ENCODE measurements around the gene RAB40C.
A peak's percentile ranks its signal among the peaks of the same experiment; 100 is the strongest.

Gene RAB40C

GRCh38 chr16:630815-631405, 41.0 kb downstream of the RAB40C start, which contains the start of gene WFIKKN1:
WFIKKN1 (plus strand) TSS chr16:630985; CDS start chr16:631254, 269 bp downstream.
- DNase-seq: peak; percentile 70

GRCh38 chr16:631808-632358, 42.0 kb downstream of the RAB40C start:
- no peak for DNase-seq

GRCh38 chr16:632486-633335, 42.8 kb downstream of the RAB40C start:
- DNase-seq: no peak

GRCh38 chr16:633336-634050, 43.6 kb downstream of the RAB40C start:
- no peak for DNase-seq

DNA sequence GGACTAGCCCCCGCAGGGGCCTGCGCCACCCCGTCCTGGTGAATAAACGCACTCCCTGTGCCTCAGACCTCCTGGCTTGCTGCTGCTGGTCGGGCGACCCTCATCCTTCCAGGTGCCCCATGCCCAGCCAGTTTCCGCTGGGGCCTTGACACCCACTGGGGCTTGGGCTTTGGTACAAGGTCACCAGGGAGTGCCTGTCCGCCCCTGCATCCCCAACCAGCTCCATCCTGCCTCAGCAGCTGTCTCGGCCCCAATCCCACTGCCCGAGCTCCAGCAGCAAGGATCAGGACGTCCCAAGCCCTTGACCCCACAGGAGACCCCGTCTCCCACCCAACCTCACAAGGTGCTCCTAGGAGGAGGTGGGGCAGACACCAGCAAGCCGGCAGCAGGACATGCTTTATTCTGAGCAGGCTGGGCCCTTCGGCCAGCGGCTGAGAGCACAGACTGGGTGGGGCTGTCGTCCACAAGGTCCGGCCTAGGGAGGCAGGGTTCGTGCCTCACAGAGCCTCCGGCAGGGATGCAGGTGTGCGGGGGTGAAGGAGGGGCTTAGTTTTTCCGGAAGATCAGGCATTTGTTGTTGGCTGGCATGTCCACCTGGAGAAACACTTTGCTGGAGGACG, 44.3 kb downstream of the RAB40C start:
- no peak for DNase-seq

GRCh38 chr16:634996-635395, 45.1 kb downstream of the RAB40C start:
- DNase-seq: no peak

GRCh38 chr16:635573-636205, 45.8 kb downstream of the RAB40C start:
- no peak for DNase-seq

- peak; percentile 98 for DNase-seq
Observed at GRCh38 chr16:636206-637080, 46.6 kb downstream of the RAB40C start, which contains the start of gene METTL26. METTL26 (minus strand) TSS chr16:636305; CDS start chr16:636290, 15 bp downstream.

DNA sequence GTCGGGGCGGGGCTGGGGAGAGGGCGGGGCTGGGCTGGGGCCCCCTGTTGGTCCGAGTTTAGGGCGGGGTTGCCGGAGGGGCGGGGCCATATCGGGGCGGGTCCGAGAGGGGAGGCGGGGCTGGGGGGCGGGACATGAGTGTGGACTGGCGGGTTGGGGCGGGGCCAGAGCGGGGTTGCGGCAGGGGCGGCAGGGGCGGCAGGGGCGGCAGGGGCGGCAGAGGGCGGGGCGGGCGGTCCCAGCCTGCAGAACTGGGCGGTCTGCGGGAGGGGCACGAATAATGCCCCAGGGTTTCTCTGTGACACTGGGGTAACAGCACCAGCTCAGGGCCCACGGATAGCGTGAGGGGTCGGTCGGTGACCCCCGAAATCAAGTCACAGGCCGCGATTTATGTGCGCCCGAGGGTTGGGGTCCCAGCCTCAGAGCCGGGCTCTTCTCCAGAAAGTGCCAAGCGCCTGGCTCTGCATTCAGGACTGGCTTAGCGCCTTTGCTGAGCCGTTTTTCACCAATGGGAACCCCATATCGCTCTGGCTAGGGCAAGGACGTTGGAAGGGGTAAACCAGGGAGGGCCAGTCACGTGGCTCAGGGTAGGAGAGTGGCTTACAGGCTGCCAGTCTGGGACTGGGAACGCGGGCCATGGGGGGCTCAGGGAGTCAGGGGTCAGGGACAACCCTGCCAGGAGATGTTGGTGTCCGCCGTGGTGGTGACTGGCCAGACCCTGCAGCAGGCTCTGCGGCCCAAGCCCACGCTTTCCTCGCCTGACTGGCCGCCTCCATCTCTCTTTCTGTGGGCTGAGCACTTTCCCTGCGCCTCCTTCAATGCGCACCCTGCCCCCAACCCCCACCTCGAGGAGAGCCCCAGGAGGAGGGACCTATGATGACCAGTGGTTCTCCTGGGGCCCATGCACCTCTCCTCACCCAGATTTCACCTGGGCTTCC, 47.5 kb downstream of the RAB40C start:
- DNase-seq: peak; percentile 68

GRCh38 chr16:638034-638543, 48.2 kb downstream of the RAB40C start:
- no peak for DNase-seq

GRCh38 chr16:638836-639235, 49.0 kb downstream of the RAB40C start:
- DNase-seq: no peak

DNA sequence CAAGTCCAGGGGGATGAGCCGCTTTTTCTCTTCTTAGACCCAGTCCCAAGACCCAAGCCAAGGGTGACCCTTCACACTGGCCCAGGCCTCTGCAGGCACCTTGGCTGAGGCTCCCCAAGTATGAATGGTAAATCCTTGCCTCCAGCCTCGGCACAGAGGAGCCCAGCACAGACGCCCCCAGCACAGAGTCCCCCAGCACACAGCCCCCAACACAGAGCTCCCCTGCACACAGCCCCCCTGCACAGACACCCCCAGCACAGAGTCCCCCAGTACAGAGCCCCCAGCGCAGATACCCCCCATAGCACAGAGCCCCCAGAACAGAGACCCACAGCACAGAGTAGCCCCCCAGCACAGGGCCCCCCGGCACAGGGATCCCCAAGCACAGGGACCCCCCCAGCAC, 50.7 kb downstream of the RAB40C start:
- no peak for DNase-seq

DNA sequence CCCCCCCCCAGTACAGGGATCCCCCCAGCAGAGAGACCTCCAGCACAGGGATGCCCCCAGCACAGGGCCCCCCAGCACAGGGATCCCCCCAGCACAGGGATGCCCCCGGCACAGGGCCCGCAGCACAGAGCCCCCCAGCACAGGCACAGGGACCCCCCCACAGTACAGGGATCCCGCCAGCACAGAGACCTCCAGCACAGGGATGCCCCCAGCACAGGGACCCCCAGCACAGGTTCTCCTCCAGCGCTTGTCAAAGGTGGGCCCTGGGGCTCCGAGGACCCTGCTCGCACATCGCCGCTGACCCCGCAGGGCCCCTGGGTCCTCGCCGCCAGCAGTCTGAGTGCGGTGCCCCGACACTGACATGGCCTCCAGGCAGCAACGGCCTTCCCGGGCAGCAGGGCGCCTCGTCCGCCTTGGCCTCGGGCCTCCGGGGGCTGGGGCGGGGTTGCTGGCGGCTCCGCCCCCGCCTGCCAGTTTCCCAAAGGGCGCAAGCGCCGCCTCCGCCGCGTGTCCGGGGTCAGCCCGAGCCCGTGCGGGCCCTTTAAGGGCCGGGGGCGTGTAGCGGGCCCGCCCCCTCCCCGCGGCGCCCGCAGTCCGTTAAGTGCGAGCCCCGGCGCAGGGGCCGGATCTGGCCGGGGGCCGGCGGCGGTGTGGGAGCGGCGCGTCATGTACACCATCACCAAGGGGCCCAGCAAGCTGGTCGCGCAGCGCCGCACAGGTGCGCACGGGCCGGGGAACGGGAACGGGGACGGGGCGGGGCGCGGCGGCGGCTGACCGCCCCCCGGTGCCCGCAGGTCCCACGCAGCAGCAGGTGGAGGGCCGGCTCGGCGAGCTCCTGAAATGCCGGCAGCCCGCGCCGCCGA, 51.7 kb downstream of the RAB40C start, which contains the start of gene MCRIP2:
Gene MCRIP2, plus strand, starts transcription at position 503 of the 863 bp plus-strand sequence. Its CDS starts 164 bp downstream, at position 667.
- peak; percentile 86 for DNase-seq

- DNase-seq: peak; percentile 66
Observed at GRCh38 chr16:642189-643049, 52.6 kb downstream of the RAB40C start.

DNA sequence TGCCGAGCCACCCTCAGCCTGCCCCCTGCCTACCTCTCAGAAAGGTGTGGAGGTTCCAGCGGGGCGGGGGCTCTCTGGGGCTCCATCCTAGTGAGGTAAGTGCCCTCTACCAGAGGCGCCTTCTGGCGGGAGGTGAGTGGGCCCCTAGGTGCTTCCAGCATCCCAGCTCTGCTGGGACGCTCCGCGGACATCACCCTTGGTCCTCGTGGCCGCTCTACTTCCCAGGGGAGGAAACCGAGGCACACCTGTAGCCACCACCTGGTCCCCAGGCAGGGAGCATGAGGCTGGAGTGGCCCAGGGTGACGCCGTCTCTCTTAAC, 53.1 kb downstream of the RAB40C start:
- no peak for DNase-seq

DNA sequence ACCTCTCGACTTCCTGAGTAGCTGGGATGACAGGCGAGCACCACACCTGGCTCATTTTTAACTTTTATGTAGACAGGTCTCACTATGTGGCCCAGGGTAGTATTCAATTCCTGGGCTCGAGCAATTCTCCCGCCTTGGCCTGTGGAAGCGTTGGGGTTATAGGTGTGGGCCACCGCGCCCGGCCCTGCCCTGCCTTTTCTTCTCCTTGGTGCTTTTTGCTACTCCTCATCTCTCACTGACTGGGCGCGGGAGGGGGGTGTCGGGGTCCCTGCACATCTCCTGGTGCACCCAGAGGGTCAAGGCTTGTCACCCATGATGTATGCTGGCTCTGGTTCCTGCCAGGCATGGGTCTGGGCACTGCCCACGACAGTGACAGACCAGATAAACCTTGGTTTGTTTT, 54.7 kb downstream of the RAB40C start:
- no peak for DNase-seq
